HG02943 (cell line): ENCODE data around the gene CEP164.

Experiments
- ATAC-seq: cut with Tn5 transposase; IDR thresholded peaks from one replicate; pipeline ENCODE4 v1.9.1; 2021; ENCODE audit warnings: mild to moderate bottlenecking, low read depth, moderate library complexity; ENCODE audit not compliant: unreplicated experiment

Gene CEP164

GRCh38 chr11:117417856-117418255 lies 90.2 kb downstream of the CEP164 start:
- ATAC-seq, result no peak

DNA sequence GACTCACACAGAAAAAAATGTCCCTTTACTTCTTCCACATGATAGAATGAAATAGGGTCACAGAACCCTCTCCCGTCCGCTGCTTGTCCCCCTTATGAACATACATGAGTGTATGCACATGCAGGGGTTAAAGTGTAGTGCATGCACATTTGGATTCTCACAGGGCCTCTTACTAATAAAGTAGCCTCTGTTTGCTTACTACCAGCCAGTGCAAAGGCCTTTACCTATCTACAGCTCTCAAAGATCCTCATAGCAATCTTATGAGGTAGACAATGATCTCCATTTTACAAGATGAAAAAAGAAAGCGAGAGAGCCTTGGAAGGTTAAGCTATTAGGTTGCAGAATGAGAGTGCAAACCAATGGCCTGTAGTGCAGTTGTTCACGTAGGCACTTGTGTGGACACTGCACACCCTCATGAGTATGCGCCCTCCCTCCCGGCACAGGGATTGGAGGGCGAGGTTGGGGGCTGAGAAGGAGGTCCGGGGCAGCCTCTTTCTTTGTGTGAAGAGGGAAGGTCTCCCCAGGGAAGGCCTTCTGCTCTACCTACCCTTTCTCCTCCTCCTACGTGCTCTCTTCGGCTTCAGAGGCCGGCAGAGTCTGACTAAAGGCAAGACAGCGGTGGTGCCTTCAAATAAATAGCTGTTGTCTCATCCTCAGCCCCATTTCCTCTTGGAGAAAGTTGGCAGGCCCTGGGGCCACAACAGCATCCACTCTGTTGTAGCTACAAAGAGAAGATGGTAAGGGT lies 91.3 kb downstream of the CEP164 start:
- ATAC-seq, result no peak

DNA sequence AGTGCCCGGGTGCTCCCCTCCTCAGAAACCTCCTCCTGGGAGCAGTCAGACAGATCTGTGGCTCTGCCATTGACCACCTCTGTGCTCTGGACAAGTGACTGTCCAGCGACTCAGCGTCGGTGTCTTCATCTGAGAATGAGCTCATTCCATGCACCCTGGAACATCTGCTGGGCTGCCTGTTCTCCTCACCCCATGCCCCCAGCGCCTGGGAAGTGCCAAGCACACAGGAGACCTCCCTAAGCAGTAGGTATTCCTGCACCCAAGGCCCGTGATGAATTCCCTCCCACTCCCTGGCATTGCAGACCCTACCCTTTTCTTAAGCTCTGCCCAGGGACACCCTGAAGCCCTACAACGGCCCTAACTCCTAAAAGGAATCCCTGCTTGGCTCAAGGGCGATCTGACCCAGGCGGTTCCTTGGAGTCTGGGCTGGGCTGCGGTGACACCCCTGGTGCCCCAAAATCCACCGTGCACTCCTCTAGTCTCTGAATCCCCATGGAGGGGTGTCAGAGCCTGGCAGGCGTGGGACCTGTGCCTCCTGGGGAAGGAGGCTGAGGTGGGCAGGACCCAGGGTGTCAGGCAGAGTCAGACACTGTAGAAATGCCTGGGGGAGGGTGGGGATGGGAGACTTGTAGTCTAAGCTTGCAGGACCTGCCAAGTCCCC lies 92.0 kb downstream of the CEP164 start:
- ATAC-seq, result no peak

DNA sequence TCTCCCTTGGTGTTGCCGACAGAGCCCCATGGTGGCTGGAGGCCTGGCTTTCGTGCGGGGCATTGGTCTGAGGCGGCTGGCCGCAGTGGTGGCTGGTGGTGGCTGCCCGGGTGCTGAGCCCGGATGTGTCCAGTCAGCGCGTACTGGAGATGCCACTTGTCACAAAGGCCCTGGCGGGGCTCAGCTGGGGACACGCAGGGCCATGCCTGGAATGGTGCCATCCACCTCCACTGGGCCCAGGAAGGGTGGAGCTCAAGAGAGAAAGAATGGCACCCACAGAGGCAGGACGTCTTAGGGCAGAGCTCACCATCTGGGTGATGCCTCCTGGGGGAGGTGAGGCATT lies 92.5 kb downstream of the CEP164 start:
- no peak for ATAC-seq

DNA sequence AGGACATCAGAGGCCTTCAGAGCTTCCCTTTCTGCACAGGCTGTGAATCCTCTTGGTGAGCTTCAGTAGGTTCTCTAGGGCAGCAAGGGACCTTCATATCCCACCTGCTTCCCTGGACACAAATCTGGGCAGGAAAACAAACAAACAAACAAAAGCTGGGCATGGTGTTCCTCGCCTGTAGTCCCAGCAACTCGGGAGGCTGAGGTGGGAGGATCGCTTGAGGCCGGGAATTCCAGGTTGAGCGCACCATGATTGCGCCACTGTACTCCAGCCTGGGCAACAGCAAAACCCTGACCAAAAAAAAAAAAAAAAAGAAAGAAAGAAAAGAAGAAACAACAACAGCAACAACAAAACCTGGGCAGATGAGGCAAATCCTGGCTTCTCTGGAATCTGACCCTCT lies 92.9 kb downstream of the CEP164 start:
- no peak for ATAC-seq

DNA sequence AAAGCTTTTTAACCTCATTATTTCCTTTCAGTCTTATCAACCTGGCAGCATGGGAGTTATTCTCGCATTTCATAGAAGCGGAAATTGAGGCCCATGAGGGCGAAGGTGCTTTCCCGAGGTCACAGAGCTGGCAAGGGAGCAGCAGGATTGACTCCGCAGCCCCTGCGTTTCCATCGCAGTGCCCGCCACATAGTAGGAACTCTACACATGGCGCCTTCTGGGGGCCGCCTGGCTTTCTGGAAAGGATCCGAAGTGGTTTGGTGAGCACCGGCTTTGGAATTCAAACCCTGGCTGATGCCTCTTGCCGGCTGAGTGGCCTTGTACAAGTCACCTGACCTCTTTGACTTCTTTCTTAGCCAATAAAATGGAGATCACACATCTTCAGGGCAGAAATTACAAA lies 93.4 kb downstream of the CEP164 start:
- no peak for ATAC-seq

GRCh38 chr11:117421476-117421875 lies 93.8 kb downstream of the CEP164 start:
- no peak for ATAC-seq

GRCh38 chr11:117423046-117423575 lies 95.5 kb downstream of the CEP164 start:
- no peak for ATAC-seq

DNA sequence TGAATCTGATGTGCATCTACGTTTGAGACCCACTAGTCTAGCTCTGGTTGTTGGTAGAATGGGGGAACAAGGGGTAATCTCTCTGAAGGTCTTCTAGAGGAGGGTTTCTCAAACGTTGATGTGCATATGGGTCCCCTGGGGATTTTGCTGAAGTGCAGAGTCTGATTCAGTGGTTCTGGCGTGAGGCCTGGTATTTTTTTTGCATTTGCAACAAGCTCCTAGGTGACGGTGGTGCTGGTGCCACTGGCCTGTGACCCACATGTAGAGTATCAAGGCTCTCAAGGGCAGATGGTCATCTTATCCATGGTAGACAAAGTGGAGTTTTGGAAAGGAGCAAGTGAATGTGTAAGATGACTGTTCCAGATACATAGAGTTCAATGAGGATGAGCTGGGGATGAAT lies 97.1 kb downstream of the CEP164 start:
- no peak for ATAC-seq

- ATAC-seq, result no peak
These were observed 98.1 kb downstream of the CEP164 start for GRCh38 chr11:117425679-117426296.

DNA sequence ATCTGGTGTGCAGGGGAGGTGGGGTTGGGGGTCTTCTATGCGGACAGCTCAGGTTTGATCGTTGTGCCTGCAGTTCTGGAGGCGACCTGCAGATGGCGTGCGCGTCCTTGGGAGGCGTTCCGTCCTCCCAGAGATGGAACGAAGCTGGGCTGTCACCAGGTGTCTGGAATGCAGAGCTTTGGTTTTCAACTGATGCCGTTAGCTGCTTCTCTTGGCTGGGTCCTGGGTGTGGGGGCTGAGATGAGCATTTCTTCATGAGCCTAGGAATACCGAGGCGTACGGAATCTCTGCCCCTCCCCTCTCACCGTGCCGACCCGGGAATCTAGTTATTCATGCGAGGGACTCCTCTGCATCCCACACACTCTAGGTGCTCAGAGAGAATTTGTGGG lies 98.6 kb downstream of the CEP164 start:
- no peak for ATAC-seq

- ATAC-seq, result no peak
These were observed 99.3 kb downstream of the CEP164 start for GRCh38 chr11:117426941-117427340.

GRCh38 chr11:117427356-117427874 lies 99.8 kb downstream of the CEP164 start:
- ATAC-seq, result no peak

GRCh38 chr11:117428186-117428855 lies 100.7 kb downstream of the CEP164 start:
- no peak for ATAC-seq

GRCh38 chr11:117428856-117429229 lies 101.2 kb downstream of the CEP164 start:
- ATAC-seq, result no peak

GRCh38 chr11:117430293-117430955 lies 102.8 kb downstream of the CEP164 start:
- no peak for ATAC-seq

GRCh38 chr11:117431436-117431835 lies 103.8 kb downstream of the CEP164 start:
- ATAC-seq, result no peak

- ATAC-seq, result no peak
These were observed 106.1 kb downstream of the CEP164 start for GRCh38 chr11:117433717-117434116.

GRCh38 chr11:117434481-117434880 lies 106.8 kb downstream of the CEP164 start:
- no peak for ATAC-seq

- ATAC-seq, result no peak
These were observed 107.7 kb downstream of the CEP164 start for GRCh38 chr11:117435326-117435725.
